ENCODE results near the gene SMPX.

DNA sequence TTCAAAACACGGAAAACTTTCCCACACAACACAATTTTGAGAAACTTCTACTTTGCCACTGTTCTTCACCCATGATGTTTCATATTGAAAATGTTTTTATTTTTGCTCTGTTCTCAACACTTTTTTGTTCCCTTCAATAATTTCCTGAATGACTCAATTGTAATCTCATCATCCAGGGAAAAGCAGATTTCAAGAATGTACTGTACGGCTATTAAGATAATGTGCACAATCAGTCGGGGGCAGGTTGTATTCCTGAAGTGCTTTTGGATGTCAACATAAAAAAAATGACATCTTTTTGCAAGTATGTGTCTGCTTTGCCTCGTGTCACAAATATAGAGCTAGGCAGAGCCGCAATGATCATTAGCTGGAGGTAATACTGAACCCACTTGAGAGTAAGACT lies 9.7 kb downstream of the SMPX start:
- TF ChIP-seq RAD21 (IDR thresholded peaks at IDR 0.05; ENCODE audit: low read length) (no peak), CTCF (IDR thresholded peaks at IDR 0.05) (no peak), USF2 (IDR thresholded peaks at IDR 0.05; ENCODE audit: borderline replicate concordance, low read depth, low read length) (no peak), YY1 (IDR thresholded peaks at IDR 0.05; ENCODE audit: low read depth) (no peak), FOXM1 (IDR thresholded peaks at IDR 0.05; ENCODE audit: low read depth) (no peak), POLR2AphosphoS5 (IDR thresholded peaks at IDR 0.05; ENCODE audit: low read depth, low read length) (no peak), SMC3 (IDR thresholded peaks at IDR 0.05; ENCODE audit: low read depth, low read length) (no peak), EP300 (IDR thresholded peaks at IDR 0.05; ENCODE audit: borderline replicate concordance in 1 of 2, low read depth in 1 of 2, low read length in 1 of 2) (no peak), SIN3A (IDR thresholded peaks at IDR 0.05; ENCODE audit: borderline replicate concordance, low read depth, low read length) (no peak), EZH2phosphoT487 (IDR thresholded peaks at IDR 0.05; ENCODE audit: borderline replicate concordance, low read depth) (no peak), FOSL2 (IDR thresholded peaks at IDR 0.05; ENCODE audit: borderline replicate concordance, low read depth) (no peak)
- TF ChIP-seq, protein P1, sequence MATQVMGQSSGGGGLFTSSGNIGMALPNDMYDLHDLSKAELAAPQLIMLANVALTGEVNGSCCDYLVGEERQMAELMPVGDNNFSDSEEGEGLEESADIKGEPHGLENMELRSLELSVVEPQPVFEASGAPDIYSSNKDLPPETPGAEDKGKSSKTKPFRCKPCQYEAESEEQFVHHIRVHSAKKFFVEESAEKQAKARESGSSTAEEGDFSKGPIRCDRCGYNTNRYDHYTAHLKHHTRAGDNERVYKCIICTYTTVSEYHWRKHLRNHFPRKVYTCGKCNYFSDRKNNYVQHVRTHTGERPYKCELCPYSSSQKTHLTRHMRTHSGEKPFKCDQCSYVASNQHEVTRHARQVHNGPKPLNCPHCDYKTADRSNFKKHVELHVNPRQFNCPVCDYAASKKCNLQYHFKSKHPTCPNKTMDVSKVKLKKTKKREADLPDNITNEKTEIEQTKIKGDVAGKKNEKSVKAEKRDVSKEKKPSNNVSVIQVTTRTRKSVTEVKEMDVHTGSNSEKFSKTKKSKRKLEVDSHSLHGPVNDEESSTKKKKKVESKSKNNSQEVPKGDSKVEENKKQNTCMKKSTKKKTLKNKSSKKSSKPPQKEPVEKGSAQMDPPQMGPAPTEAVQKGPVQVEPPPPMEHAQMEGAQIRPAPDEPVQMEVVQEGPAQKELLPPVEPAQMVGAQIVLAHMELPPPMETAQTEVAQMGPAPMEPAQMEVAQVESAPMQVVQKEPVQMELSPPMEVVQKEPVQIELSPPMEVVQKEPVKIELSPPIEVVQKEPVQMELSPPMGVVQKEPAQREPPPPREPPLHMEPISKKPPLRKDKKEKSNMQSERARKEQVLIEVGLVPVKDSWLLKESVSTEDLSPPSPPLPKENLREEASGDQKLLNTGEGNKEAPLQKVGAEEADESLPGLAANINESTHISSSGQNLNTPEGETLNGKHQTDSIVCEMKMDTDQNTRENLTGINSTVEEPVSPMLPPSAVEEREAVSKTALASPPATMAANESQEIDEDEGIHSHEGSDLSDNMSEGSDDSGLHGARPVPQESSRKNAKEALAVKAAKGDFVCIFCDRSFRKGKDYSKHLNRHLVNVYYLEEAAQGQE (IDR thresholded peaks at IDR 0.05; ENCODE audit: low read depth, low read length): no peak
